Astrocyte of the cerebellum (primary cell): Measurements from ENCODE around the gene TMEM132D.
"Not testable (repeated sequence)": the region's sequence is repeated elsewhere in the genome, so short reads cannot be mapped to it uniquely, and the experiment has no call there.

Experiments used
- DNase-seq: peaks from one replicate; pipeline ENCODE4 v3.0.0-alpha.2; 2011; ENCODE audit warnings: low read depth
- H3K4me3 ChIP-seq: 2 replicates; pipeline ENCODE4 v1.5.1; 2011; ENCODE audit warnings: mild to moderate bottlenecking, low read depth, low read length, moderate library complexity
- CTCF ChIP-seq: IDR thresholded peaks from 2 replicates; pipeline ENCODE4 v1.5.1; 2012; ENCODE audit warnings: low read length, low read depth, moderate library complexity, mild to moderate bottlenecking; ENCODE audit errors: missing control alignments
- in situ Hi-C: cut with HindIII; loops from 2 replicates; pipeline ENCODE4 v1.10.0; 2017; ENCODE audit warnings: low sequenced_read_pairs

Gene TMEM132D

GRCh38 chr12:129201029-129201428 lies 702.8 kb downstream of the TMEM132D start:
- DNase-seq = no peak
- in situ Hi-C loops = loop anchor here (5.0 kb wide), 1 partner anchor 84 kb away; no protein-coding TSS in a partner anchor
- H3K4me3 ChIP-seq = no peak overlapping the region
- TF ChIP-seq CTCF = no peak

GRCh38 chr12:129200576-129200975 lies 703.2 kb downstream of the TMEM132D start:
- in situ Hi-C loops = loop anchor here (5.0 kb wide), 1 partner anchor 83 kb away; no protein-coding TSS in a partner anchor
- no peak for DNase-seq
- H3K4me3 ChIP-seq = no peak overlapping the region
- no peak for TF ChIP-seq CTCF

GRCh38 chr12:129196927-129197326 lies 706.9 kb downstream of the TMEM132D start:
- TF ChIP-seq CTCF = no peak
- no peak for DNase-seq
- in situ Hi-C loops = no loop called here

GRCh38 chr12:129195081-129195480 lies 708.7 kb downstream of the TMEM132D start:
- H3K4me3 ChIP-seq = no peak overlapping the region
- TF ChIP-seq CTCF = no peak
- in situ Hi-C loops = no loop called here
- DNase-seq = no peak

More at GRCh38 chr12:129196927-129197326, 706.9 kb downstream of the TMEM132D start:
- H3K4me3 ChIP-seq = no peak overlapping the region

GRCh38 chr12:129193263-129193871 lies 710.5 kb downstream of the TMEM132D start:
- peak; percentile 68 for TF ChIP-seq CTCF
- no peak overlapping the region for H3K4me3 ChIP-seq
- DNase-seq = no peak
- in situ Hi-C loops = no loop called here

- no peak for DNase-seq
- H3K4me3 ChIP-seq = no peak overlapping the region
- in situ Hi-C loops = no loop called here
- no peak for TF ChIP-seq CTCF
Observed at GRCh38 chr12:129190827-129191226, 713.0 kb downstream of the TMEM132D start.

GRCh38 chr12:129189879-129190278 lies 713.9 kb downstream of the TMEM132D start:
- DNase-seq, H3K4me3 ChIP-seq, in situ Hi-C loops: not testable (repeated sequence)
